Neural crest cell (in vitro differentiated cells): ENCODE results near the gene TMEM91. TPM values are rescaled to one million over a fixed set of nuclear protein-coding genes. Genes with fewer than 3 reads are reported as not detected.

Experiments used
- DNase-seq: peaks from one replicate; pipeline ENCODE4 v3.0.0; 2021; ENCODE audit warnings: low read depth, mixed read lengths, low spot score
- H3K27ac Mint-ChIP-seq: one replicate; pipeline ENCODE4 v1.8.0; 2021; ENCODE audit warnings: mild to moderate bottlenecking, mixed read lengths; ENCODE audit not compliant: unreplicated experiment
- H3K27me3 Mint-ChIP-seq: 2 replicates; pipeline ENCODE4 v1.8.0; 2021; ENCODE audit warnings: low read depth, mild to moderate bottlenecking, mixed read lengths
- H3K36me3 Mint-ChIP-seq: 2 replicates; pipeline ENCODE4 v1.8.0; 2021; ENCODE audit warnings: low read depth, mild to moderate bottlenecking, mixed read lengths
- H3K4me1 Mint-ChIP-seq: 2 replicates; pipeline ENCODE4 v1.8.0; 2021; ENCODE audit warnings: mixed read lengths
- H3K4me3 Mint-ChIP-seq: one replicate; pipeline ENCODE4 v1.8.0; 2021; ENCODE audit warnings: mild to moderate bottlenecking, mixed read lengths
- H3K9me3 Mint-ChIP-seq: 2 replicates; pipeline ENCODE4 v1.8.0; 2021; ENCODE audit warnings: mixed read lengths
- total RNA-seq: library from RNA; stranded (reverse); gene quantifications from 2 replicates; pipeline ENCODE4 v1.2.1, GENCODE V29; 2021
- TF ChIP-seq, protein P1 (sequence below): fragments of 200-600 bp; sonication (generic); conservative IDR thresholded peaks from 2 replicates; pipeline ENCODE4 v1.5.0; 2021; ENCODE audit warnings: antibody characterized with exemption, mild to moderate bottlenecking

TMEM91 gene
- total RNA-seq, 1 donor from 2014 or later = 6.6 TPM

DNA sequence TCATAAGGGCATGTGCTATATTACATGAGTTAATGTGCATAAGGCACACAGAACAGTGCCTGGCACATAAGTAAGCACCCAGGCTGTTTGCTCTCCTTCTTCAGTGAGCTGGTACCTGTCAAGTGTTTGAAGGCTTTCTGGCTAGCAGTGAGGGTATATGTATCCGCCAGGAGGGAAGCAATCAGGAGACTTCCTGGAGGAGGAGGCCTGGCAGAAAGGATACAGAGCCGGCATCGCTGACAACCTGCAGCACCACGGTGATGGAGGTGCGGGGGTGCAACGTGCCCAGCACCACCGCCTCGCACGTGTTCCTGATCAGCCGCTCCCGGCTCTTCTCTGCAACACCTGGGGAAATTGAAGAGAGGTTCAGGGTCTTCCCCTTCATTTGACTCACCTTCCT lies 15.3 kb downstream of the TMEM91 start:
- H3K4me3 Mint-ChIP-seq = no peak overlapping the region
- H3K27ac Mint-ChIP-seq = no peak overlapping the region
- no peaks in the 10 kb centered on the region for H3K36me3 Mint-ChIP-seq
- H3K27me3 Mint-ChIP-seq = no peaks in the 10 kb centered on the region
- H3K9me3 Mint-ChIP-seq = no peaks in the 10 kb centered on the region
- H3K4me1 Mint-ChIP-seq = peaks cover 13% of the 10 kb centered on the region
- DNase-seq = no peak
- TF ChIP-seq, protein P1, sequence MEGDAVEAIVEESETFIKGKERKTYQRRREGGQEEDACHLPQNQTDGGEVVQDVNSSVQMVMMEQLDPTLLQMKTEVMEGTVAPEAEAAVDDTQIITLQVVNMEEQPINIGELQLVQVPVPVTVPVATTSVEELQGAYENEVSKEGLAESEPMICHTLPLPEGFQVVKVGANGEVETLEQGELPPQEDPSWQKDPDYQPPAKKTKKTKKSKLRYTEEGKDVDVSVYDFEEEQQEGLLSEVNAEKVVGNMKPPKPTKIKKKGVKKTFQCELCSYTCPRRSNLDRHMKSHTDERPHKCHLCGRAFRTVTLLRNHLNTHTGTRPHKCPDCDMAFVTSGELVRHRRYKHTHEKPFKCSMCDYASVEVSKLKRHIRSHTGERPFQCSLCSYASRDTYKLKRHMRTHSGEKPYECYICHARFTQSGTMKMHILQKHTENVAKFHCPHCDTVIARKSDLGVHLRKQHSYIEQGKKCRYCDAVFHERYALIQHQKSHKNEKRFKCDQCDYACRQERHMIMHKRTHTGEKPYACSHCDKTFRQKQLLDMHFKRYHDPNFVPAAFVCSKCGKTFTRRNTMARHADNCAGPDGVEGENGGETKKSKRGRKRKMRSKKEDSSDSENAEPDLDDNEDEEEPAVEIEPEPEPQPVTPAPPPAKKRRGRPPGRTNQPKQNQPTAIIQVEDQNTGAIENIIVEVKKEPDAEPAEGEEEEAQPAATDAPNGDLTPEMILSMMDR = no peak

DNA sequence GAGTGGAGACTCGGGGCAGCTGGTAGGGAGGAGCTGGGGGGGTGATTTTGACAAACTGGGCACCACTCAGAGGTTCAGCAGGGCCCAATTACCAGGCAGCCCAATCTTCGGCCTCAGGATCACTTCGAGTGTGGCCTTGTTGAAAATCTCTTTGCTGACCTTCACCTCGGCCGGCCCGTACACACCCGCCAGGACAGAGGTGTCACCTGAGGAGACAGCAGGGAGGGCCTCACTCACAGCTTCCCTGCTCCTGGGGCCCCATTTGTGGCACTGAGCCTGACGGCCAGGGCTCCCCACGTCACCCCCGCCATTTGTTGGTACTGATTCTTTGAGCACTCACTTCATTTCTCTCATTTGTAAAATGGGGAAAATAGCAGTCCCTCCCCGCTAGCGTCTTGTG lies 16.4 kb downstream of the TMEM91 start:
- Mint-ChIP-seq H3K9me3 (no peaks in the 10 kb centered on the region), H3K4me1 (peaks cover 24% of the 10 kb centered on the region), H3K27ac (no peak overlapping the region), H3K27me3 (no peaks in the 10 kb centered on the region), H3K4me3 (no peak overlapping the region), H3K36me3 (no peaks in the 10 kb centered on the region)
- no peak for DNase-seq
- TF ChIP-seq, protein P1 = no peak

DNA sequence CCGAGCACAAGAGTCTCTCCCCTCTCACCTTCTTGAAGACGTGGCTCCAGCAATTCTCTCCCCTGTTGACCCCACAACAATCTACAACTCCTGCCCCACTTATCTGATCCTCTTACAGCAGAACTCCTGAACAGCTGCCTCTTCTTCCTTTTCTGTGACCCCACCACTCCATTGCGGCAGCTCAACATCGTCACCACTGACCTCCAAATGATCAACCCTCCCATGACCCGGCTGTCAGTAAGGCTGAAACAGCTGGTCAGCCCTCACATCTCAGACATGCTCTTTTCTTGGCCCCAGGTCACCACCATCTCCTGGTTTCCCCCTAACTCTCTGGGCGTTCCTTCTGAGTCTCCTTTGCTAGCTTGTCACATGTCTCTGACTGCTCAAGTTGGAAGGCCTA lies 19.0 kb downstream of the TMEM91 start:
- H3K27ac Mint-ChIP-seq = peak overlapping the region; percentile 70
- TF ChIP-seq, protein P1 = no peak
- peak overlapping the region; percentile 77 for H3K4me3 Mint-ChIP-seq
- no peak for DNase-seq
- peaks cover 38% of the 10 kb centered on the region for H3K4me1 Mint-ChIP-seq
- no peaks in the 10 kb centered on the region for H3K36me3 Mint-ChIP-seq
- H3K27me3 Mint-ChIP-seq = no peaks in the 10 kb centered on the region
- H3K9me3 Mint-ChIP-seq = no peaks in the 10 kb centered on the region

DNA sequence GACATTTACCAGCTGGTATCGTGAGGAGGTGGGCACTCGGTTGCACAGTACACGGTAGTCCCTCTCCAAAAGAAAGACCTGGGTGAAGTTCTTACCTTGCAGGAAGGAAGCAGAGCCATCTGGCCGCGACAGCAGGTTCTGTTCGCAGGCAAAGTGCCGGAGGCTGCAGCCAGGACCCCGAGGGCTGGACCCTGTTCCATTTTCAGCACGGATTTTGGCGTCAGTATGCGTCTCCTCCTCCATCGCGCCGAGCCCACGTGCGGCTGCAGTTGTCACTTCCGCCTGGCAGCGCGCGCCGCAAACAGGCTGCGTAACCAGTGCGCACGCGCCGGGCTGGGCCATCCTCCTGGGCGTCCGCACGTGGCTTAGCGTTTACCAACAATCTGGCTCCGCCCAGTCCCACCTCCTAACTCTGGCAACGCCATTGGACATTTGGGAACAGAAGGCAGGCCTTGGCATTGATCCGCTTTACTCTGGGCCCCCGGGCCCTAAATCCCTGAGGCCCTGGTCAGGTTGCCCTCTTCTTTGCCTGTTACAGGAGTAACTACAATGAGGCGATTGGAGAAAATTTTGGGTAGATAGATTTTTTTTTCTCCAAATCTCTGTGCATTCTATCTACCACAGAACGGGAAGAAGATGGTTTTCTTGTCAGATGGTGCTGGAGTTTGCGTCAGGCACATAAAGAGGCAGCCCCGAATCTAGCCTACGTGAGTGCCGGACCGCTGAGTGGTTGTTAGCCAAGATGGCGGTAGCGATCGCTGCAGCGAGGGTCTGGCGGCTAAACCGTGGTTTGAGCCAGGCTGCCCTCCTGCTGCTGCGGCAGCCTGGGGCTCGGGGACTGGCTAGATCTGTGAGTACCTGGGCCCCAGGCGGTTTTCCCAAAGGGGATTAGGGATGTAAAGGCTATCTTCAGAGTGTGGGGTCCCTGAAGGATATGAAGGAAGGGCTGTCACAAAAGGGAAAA lies 21.0 kb downstream of the TMEM91 start, which contains the start of the genes BCKDHA and EXOSC5:
BCKDHA (plus strand) TSS at position 733 of the 964 bp plus-strand sequence; CDS start at position 743, 10 bp downstream.
EXOSC5 (minus strand) TSS at position 274 of the 964 bp plus-strand sequence; CDS start at position 243, 31 bp downstream.
- TF ChIP-seq, protein P1 = no peak
- peak within 1 kb of the TSS; percentile 100 for H3K27ac Mint-ChIP-seq
- no peaks in the 10 kb centered on the region for H3K36me3 Mint-ChIP-seq
- H3K9me3 Mint-ChIP-seq = no peaks in the 10 kb centered on the region
- H3K4me1 Mint-ChIP-seq = peaks cover 38% of the 10 kb centered on the region
- peak within 1 kb of the TSS; percentile 97 for H3K4me3 Mint-ChIP-seq
- H3K27me3 Mint-ChIP-seq = no peaks in the 10 kb centered on the region
- DNase-seq = peak; percentile 96

DNA sequence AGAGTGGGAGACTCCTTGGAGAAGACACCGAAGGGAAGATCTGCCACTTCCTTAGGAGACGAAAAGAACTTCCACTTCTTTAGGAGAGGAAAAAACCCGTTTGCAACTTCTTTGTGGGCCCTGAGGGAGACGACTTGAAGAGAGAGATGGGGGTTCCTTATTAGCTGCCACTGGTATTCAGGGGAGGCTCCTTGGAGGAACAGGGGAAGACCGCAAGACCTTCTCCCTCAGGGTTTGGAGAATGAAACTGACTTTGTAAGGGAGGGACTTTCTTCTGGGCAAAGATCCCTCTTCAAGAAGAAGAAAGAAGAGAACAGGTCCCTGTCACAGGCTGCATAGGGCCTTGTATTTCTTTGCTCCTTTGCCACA lies 21.7 kb downstream of the TMEM91 start:
- no peaks in the 10 kb centered on the region for H3K9me3 Mint-ChIP-seq
- no peaks in the 10 kb centered on the region for H3K36me3 Mint-ChIP-seq
- DNase-seq = no peak
- peak overlapping the region; percentile 97 for H3K4me3 Mint-ChIP-seq
- peaks cover 38% of the 10 kb centered on the region for H3K4me1 Mint-ChIP-seq
- H3K27me3 Mint-ChIP-seq = no peaks in the 10 kb centered on the region
- peak overlapping the region; percentile 100 for H3K27ac Mint-ChIP-seq
- TF ChIP-seq, protein P1 = no peak
